Loucy (cell line): ENCODE results near the gene ABCF2.

ENCODE experiments used
- H2AFZ ChIP-seq: fragments of 200-600 bp; sonication (generic); 2 replicates; pipeline ENCODE4 v1.6.0; 2016; ENCODE audit warnings: antibody characterized with exemption, mild to moderate bottlenecking, low read length, moderate library complexity
- H3F3A ChIP-seq: fragments of 200-600 bp; 2 replicates; pipeline ENCODE4 v1.6.0; 2016; ENCODE audit warnings: antibody characterized with exemption, low read depth, mild to moderate bottlenecking
- H3K27me3 ChIP-seq: fragments of 200-600 bp; sonication (generic); 2 replicates; pipeline ENCODE4 v1.6.1; 2014; ENCODE audit warnings: low read length, mild to moderate bottlenecking; ENCODE audit not compliant: insufficient read depth, poor library complexity, severe bottlenecking
- H3K36me3 ChIP-seq: fragments of 200-600 bp; sonication (generic); 2 replicates; pipeline ENCODE4 v1.6.1; 2016; ENCODE audit warnings: low read length; ENCODE audit not compliant: insufficient read depth
- H3K4me1 ChIP-seq: fragments of 200-600 bp; sonication (generic); 2 replicates; pipeline ENCODE4 v1.5.1; 2014; ENCODE audit warnings: low read length, mild to moderate bottlenecking; ENCODE audit not compliant: insufficient read depth, poor library complexity, severe bottlenecking
- H3K4me2 ChIP-seq: fragments of 200-600 bp; sonication (generic); 2 replicates; pipeline ENCODE4 v1.6.0; 2014; ENCODE audit warnings: antibody characterized with exemption, low read length, low read depth, mild to moderate bottlenecking; ENCODE audit not compliant: poor library complexity, severe bottlenecking
- H3K4me3 ChIP-seq: fragments of 200-600 bp; sonication (generic); 2 replicates; pipeline ENCODE4 v1.5.1; 2014; ENCODE audit warnings: low read length, mild to moderate bottlenecking, mixed read lengths; ENCODE audit not compliant: poor library complexity, severe bottlenecking
- H3K79me2 ChIP-seq: fragments of 200-600 bp; sonication (generic); 2 replicates; pipeline ENCODE4 v1.6.1; 2014; ENCODE audit warnings: low read length; ENCODE audit not compliant: insufficient read depth
- H3K9ac ChIP-seq: fragments of 200-600 bp; sonication (generic); 2 replicates; pipeline ENCODE4 v1.6.0; 2014; ENCODE audit warnings: mild to moderate bottlenecking, low read depth, low read length, moderate library complexity; ENCODE audit not compliant: poor library complexity, severe bottlenecking
- H3K9me2 ChIP-seq: fragments of 200-600 bp; sonication (generic); replicated peaks from 2 replicates; pipeline ENCODE4 v1.6.1; 2016; ENCODE audit warnings: low read depth, low read length, mixed read lengths
- H3K9me3 ChIP-seq: fragments of 200-600 bp; sonication (generic); 2 replicates; pipeline ENCODE4 v1.6.1; 2014; ENCODE audit warnings: mild to moderate bottlenecking, antibody characterized with exemption, low read length, low read depth; ENCODE audit not compliant: insufficient read depth
- H4K20me1 ChIP-seq: fragments of 200-600 bp; sonication (generic); 2 replicates; pipeline ENCODE4 v1.6.0; 2014; ENCODE audit warnings: antibody characterized with exemption, low read length, mild to moderate bottlenecking; ENCODE audit not compliant: insufficient read depth, poor library complexity, severe bottlenecking
- CTCF ChIP-seq: fragments of 200-600 bp; sonication (generic); conservative IDR thresholded peaks from 2 replicates; pipeline ENCODE4 v1.5.1; 2014; ENCODE audit warnings: mild to moderate bottlenecking, antibody characterized with exemption, low read length
- EZH2phosphoT487 ChIP-seq: fragments of 200-600 bp; IDR thresholded peaks from 2 replicates; pipeline ENCODE4 v1.6.1; 2018; ENCODE audit warnings: antibody characterized with exemption, mild to moderate bottlenecking, moderate library complexity, borderline replicate concordance

ABCF2 gene

GRCh38 chr7:151179287-151179860, 47.6 kb downstream of the ABCF2 start:
- Histone ChIP-seq H3K4me2 (no peak overlapping the region), H3K9ac (no peak overlapping the region), H3F3A (no peaks in the 10 kb centered on the region), H3K36me3 (no peaks in the 10 kb centered on the region), H2AFZ (no peak overlapping the region), H3K79me2 (no peaks in the 10 kb centered on the region), H3K4me3 (no peak overlapping the region), H3K4me1 (no peaks in the 10 kb centered on the region), H3K9me2 (no peaks in the 10 kb centered on the region), H3K27me3 (no peaks in the 10 kb centered on the region), H3K9me3 (no peaks in the 10 kb centered on the region), H4K20me1 (no peaks in the 10 kb centered on the region)
- TF ChIP-seq CTCF, result no peak
- no peak for TF ChIP-seq EZH2phosphoT487

- Histone ChIP-seq H2AFZ (no peak overlapping the region), H3K9ac (no peak overlapping the region), H3K4me2 (no peak overlapping the region), H3K36me3 (no peaks in the 10 kb centered on the region), H3K9me2 (no peaks in the 10 kb centered on the region), H3K4me1 (no peaks in the 10 kb centered on the region), H4K20me1 (no peaks in the 10 kb centered on the region), H3K4me3 (no peak overlapping the region), H3K9me3 (no peaks in the 10 kb centered on the region), H3K27me3 (no peaks in the 10 kb centered on the region), H3K79me2 (no peaks in the 10 kb centered on the region), H3F3A (no peaks in the 10 kb centered on the region)
- TF ChIP-seq EZH2phosphoT487 (no peak), CTCF (no peak)
Measured at GRCh38 chr7:151178831-151179230, 48.2 kb downstream of the ABCF2 start.

GRCh38 chr7:151178236-151178635, 48.8 kb downstream of the ABCF2 start:
- Histone ChIP-seq H2AFZ (no peak overlapping the region), H3K9ac (no peak overlapping the region), H4K20me1 (no peaks in the 10 kb centered on the region), H3K79me2 (no peaks in the 10 kb centered on the region), H3F3A (no peaks in the 10 kb centered on the region), H3K4me1 (no peaks in the 10 kb centered on the region), H3K4me3 (no peak overlapping the region), H3K4me2 (no peak overlapping the region), H3K9me3 (no peaks in the 10 kb centered on the region), H3K36me3 (no peaks in the 10 kb centered on the region), H3K27me3 (no peaks in the 10 kb centered on the region), H3K9me2 (no peaks in the 10 kb centered on the region)
- TF ChIP-seq EZH2phosphoT487 (no peak), CTCF (no peak)
